ENCODE data around the gene MGRN1.

- TF ChIP-seq TAF1 (IDR thresholded peaks at IDR 0.05; ENCODE audit: borderline replicate concordance, insufficient read depth, low read length), result no peak
- no peak for TF ChIP-seq POLR2AphosphoS5 (IDR thresholded peaks at IDR 0.05; ENCODE audit: low read depth, low read length)
These were observed 35.9 kb downstream of the MGRN1 start for GRCh38 chr16:4660454-4661007.
